HG02610 (cell line): ENCODE measurements around the gene ELAVL4.
"Not testable (repeated sequence)": the region's sequence is repeated elsewhere in the genome, so short reads cannot be mapped to it uniquely, and the experiment has no call there.

Experiments
- ATAC-seq: cut with Tn5 transposase; IDR thresholded peaks from one replicate; pipeline ENCODE4 v1.9.1; 2021; ENCODE audit warnings: mild to moderate bottlenecking, moderate library complexity; ENCODE audit not compliant: unreplicated experiment

Gene ELAVL4

GRCh38 chr1:50123071-50123470, 14.4 kb downstream of the ELAVL4 start:
- ATAC-seq = no peak

GRCh38 chr1:50126927-50127715, 18.4 kb downstream of the ELAVL4 start:
- ATAC-seq = no peak

DNA sequence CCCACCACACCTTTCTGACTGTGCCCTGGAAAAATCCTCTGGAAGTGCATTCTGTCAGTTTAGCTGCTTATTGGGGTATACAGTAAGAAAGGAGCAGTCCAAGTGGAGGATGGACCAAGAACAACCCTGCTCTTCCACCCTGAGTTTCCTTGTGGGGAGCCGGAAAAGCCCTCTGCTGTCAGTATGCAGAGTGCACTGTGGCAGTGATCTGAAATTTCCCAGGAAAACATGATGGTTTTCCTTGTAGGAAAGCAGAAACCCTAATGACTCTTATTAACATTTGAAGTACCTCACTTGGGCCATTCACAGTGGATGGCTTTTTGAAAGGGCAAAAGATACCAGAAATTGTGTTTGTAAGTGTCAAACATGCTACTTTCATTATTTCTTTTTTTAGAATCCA, 20.5 kb downstream of the ELAVL4 start:
- ATAC-seq = no peak

DNA sequence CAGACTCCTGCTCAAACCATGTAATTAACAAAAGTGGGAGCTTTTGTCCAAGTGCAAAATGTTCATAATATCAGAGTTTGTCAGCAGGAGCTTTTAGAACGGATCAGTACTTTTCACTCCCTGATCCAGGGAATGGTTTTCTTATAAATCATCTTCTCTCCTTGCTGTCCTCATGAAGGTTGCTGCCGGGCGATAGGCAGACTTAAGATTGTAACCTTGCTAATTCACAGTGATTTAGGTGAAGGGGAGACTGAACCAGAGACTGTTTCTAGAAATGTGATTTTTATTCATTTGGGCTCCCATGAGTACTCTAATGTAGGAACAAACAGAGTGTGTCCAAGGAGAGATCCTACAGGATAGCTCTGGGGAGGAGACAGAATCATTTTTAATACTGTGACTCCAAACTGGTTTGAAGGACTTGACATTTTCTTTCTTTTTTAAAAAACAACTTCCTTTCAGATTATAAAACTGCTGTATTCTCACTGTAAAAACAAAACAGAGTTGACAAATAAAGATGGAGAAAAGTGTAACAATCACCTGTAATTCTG, 23.7 kb downstream of the ELAVL4 start:
- ATAC-seq = no peak

DNA sequence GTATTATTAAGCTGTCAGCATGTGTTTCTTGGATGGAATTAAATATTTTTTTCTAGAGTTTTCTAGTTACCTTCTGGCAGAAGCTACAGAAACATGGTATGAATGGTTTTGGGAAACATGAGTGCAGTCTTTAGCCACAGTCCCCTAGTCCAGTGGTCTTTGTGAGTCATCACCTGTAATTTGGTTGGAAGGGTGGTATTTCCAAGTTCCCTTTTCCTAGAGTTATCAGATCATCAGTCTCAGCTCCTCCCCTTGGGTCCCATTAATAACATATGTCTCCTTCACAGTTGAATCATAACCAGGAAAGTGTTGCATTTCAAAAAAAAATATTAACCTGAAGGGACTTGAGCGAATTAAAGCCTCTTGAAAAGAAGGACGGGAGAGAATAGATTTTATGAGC, 27.0 kb downstream of the ELAVL4 start:
- ATAC-seq = no peak

GRCh38 chr1:50139339-50140181, 30.8 kb downstream of the ELAVL4 start:
- ATAC-seq = no peak

DNA sequence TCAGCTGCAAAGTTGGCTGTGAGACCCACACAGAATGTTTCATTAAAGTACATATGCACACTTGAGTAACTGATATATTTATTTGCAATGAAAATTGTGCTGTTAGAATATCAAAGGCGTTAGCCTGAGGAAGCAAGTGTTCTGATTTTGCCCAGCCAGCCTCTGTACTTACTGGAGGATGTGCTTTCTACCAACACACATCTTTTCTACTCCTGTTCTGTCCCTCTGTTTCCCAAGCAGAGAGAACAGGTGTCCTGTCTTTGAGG, 31.4 kb downstream of the ELAVL4 start:
- no peak for ATAC-seq

DNA sequence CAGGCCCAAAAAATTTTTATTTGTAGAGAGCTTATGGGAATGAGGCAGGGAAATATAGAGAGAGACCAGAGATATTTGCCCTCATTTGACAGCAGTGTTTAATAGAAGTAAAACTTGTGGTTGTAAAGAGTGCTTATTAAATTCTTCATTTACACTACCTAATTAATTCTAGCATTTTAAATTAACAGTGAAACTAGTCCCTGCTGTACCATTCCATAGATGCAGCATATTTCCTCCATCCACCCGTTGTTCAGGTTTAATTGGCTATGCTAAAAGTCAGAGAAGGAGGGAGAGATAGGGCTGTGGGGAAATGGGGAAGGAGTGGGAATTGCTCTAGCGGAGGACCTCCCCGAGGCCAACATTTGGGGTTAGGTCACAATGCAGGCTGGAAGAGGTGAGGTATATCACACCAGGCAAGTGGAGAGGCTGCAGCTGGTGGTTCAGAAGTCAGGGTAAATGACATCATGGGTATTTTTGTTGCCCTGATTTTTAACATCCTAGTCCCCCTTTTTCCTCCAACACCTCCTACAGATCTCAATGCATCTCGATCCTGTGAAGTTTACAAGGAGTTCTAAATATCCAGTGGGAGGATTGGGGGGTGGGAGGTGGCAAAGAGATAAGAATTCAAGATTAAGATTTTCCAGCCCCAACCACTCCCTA, 38.6 kb downstream of the ELAVL4 start:
- ATAC-seq = no peak

- ATAC-seq = no peak
These were observed 39.6 kb downstream of the ELAVL4 start for GRCh38 chr1:50148142-50148923.

GRCh38 chr1:50152236-50152635, 43.5 kb downstream of the ELAVL4 start:
- ATAC-seq = no peak

DNA sequence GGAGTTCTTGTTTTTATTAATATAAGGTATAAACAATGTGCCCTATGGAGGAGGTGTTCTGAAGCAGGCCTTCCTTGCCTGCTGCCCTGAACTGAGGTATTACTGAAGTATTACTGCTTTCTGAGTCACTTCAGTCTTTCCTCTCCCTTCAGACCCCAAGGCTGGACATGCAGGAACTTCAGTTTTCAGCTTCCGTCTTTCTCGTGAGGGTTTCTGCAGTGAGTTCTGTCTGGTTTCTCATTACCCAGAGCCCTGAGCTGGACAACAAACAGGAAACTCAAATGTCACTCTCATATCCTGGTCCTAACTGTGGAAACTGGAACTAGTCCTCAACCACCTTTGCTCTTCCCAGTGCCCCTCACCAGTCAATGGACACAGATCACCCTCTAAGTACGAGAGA, 46.8 kb downstream of the ELAVL4 start:
- ATAC-seq = no peak

DNA sequence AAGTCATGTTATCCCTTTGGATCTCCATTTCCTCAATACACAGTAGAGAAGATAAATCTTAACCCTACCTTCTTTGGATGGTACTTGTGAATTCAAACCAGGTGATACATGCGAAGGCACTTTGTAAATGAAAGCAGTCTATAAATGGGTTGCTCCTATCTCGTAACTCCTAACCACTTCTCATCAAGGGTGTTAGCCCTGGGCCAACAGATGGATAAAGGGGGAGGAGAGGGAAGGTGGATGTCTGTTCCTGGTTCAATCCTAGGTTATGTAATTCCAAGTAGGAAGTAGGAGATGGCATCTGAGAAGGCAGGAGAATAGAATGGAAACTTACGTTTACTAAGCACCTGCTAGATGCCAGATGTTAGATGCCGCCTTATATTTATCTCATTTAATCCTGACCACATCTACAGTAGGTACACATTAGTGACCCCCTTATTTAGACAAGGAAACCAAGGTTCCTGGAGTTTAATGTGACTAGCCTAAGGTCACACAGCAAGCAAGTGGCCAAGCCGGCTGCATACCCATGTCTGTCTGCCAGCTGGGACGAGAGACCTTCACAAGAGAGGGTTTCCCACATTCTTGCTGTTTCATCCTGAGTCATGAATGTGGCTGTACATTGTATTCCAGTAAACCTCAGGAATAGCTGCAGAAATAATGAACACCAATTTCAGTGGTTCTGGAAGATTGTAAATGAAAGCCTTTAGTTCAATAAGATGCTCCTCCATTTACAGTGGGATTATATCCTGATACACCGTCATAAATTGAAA, 47.7 kb downstream of the ELAVL4 start:
- no peak for ATAC-seq

- no peak for ATAC-seq
These were observed 48.7 kb downstream of the ELAVL4 start for GRCh38 chr1:50157306-50157941.

GRCh38 chr1:50158421-50158820, 49.7 kb downstream of the ELAVL4 start:
- no peak for ATAC-seq

GRCh38 chr1:50163680-50164079, 55.0 kb downstream of the ELAVL4 start:
- no peak for ATAC-seq

DNA sequence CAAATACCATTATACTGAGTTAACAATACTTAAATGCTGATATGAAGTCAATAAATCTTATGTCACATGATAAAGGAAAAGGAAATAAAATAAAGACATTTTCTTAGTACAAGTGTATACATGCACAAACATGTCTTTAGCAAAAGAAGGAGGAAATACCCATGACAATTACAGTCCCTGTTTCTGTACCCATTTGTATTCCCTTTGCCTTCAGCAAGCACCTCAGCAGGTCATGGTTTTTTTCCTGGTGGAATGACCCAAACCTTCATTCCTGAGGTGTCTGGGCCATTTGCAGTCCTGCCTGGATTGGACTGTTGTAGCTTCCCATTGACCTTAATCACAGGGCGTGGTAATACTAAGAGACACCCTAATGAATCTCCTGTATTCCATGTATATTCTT, 57.6 kb downstream of the ELAVL4 start:
- ATAC-seq = not testable (repeated sequence)

- ATAC-seq = no peak
These were observed 63.6 kb downstream of the ELAVL4 start for GRCh38 chr1:50172299-50172698.

GRCh38 chr1:50174101-50174500, 65.4 kb downstream of the ELAVL4 start:
- ATAC-seq = no peak
